HG03378 (cell line): Measurements from ENCODE around the gene EFCC1.
A peak's percentile ranks its signal among the peaks of the same experiment; 100 is the strongest.

Experiments
- ATAC-seq: cut with Tn5 transposase; IDR thresholded peaks from one replicate; pipeline ENCODE4 v1.9.1; 2021; ENCODE audit warnings: mild to moderate bottlenecking, moderate library complexity; ENCODE audit not compliant: unreplicated experiment

EFCC1 gene

GRCh38 chr3:129014793-129015345 is 13.8 kb downstream of the EFCC1 start:
- ATAC-seq = no peak

- ATAC-seq = no peak
Measured at GRCh38 chr3:129015388-129016105, 14.4 kb downstream of the EFCC1 start.

GRCh38 chr3:129016356-129016719 is 15.2 kb downstream of the EFCC1 start:
- ATAC-seq = no peak

GRCh38 chr3:129016720-129017483 is 15.8 kb downstream of the EFCC1 start:
- ATAC-seq = no peak

- no peak for ATAC-seq
Measured at GRCh38 chr3:129017484-129017899, 16.4 kb downstream of the EFCC1 start.

- ATAC-seq = no peak
Measured at GRCh38 chr3:129018271-129018670, 17.2 kb downstream of the EFCC1 start.

GRCh38 chr3:129018751-129019150 is 17.6 kb downstream of the EFCC1 start:
- no peak for ATAC-seq

- ATAC-seq = no peak
Measured at GRCh38 chr3:129019266-129019665, 18.2 kb downstream of the EFCC1 start.

GRCh38 chr3:129020691-129021090 is 19.6 kb downstream of the EFCC1 start:
- ATAC-seq = no peak

GRCh38 chr3:129021140-129021551 is 20.0 kb downstream of the EFCC1 start:
- ATAC-seq = no peak

GRCh38 chr3:129022114-129023007 is 21.3 kb downstream of the EFCC1 start:
- ATAC-seq = no peak

GRCh38 chr3:129023008-129023358 is 21.9 kb downstream of the EFCC1 start:
- no peak for ATAC-seq

GRCh38 chr3:129023909-129024308 is 22.8 kb downstream of the EFCC1 start:
- ATAC-seq = no peak

GRCh38 chr3:129025108-129025507 is 24.0 kb downstream of the EFCC1 start:
- ATAC-seq = no peak

- ATAC-seq = no peak
Measured at GRCh38 chr3:129025691-129026435, 24.8 kb downstream of the EFCC1 start.

- ATAC-seq = peak; percentile 92
Measured at GRCh38 chr3:129026728-129027543, 25.8 kb downstream of the EFCC1 start.

- no peak for ATAC-seq
Measured at GRCh38 chr3:129027544-129027880, 26.4 kb downstream of the EFCC1 start.

GRCh38 chr3:129028866-129029265 is 27.8 kb downstream of the EFCC1 start:
- no peak for ATAC-seq

GRCh38 chr3:129030611-129031010 is 29.5 kb downstream of the EFCC1 start:
- no peak for ATAC-seq
